T-cell (primary cell): Measurements from ENCODE around the gene LRIG3. TPM values are rescaled to one million over a fixed set of nuclear protein-coding genes. Genes with fewer than 3 reads are reported as not detected.
"Not testable (repeated sequence)": the region's sequence is repeated elsewhere in the genome, so short reads cannot be mapped to it uniquely, and the experiment has no call there.

Source experiments
- ATAC-seq, 4 experiments: fragments of 200-7000 bp in 3 of 4; fragments of 150-1000 bp in 1 of 4; cut with Tn5 transposase; replicated peaks in 1 of 4; 1 replicate in 3 of 4; 2 replicates in 1 of 4; pipeline ENCODE4 v1.10.0; 2021; ENCODE audit warnings: moderate library complexity in 3 of 4, mild to moderate bottlenecking in 2 of 4, moderate number of reproducible peaks in 1 of 4
- CTCF ChIA-PET, 2 donors: fragments of 300-600 bp; sonication (Branson Sonifier 250); formaldehyde crosslinking; loops; one replicate each; lab custom pipeline; 2022; ENCODE audit warnings: antibody characterized with exemption in 2 of 2; lab: Charles Lee
- POLR2A ChIA-PET, 2 donors: fragments of 300-600 bp; sonication (Branson Sonifier 250); formaldehyde crosslinking; loops; one replicate each; lab custom pipeline; 2022; ENCODE audit warnings: antibody characterized with exemption in 2 of 2; lab: Charles Lee
- DNase-seq, 35 experiments: peaks; one replicate each; pipeline versions ENCODE4 v3.0.0 to v3.0.0-alpha.2; 2013 to 2023
- H3K27ac ChIP-seq: one replicate; pipeline ENCODE4 v1.5.1; 2013; ENCODE audit warnings: low read length
- H3K27me3 ChIP-seq, 2 experiments: replicated peaks in 1 of 2; 1 replicate in 1 of 2; 2 replicates in 1 of 2; pipeline versions ENCODE4 v1.6.1 to v1.7.0; 2013; ENCODE audit warnings: low read length in 1 of 2, mixed read lengths in 1 of 2; ENCODE audit not compliant: control insufficient read depth in 2 of 2, insufficient read depth in 2 of 2; ENCODE audit errors: extremely low read depth in 1 of 2
- H3K36me3 ChIP-seq, 2 donors: 1 replicate in 1 of 2; 2 replicates in 1 of 2; pipeline versions ENCODE4 v1.6.1 to v1.7.0; 2013; ENCODE audit warnings: low read length in 1 of 2; ENCODE audit not compliant: control insufficient read depth in 2 of 2, insufficient read depth in 1 of 2; ENCODE audit errors: extremely low read depth in 1 of 2
- H3K4me1 ChIP-seq, 2 experiments: 1 replicate in 1 of 2; 2 replicates in 1 of 2; pipeline versions ENCODE4 v1.6.1 to v1.7.0; 2013; ENCODE audit warnings: low read length in 2 of 2, mixed read lengths in 1 of 2; ENCODE audit not compliant: insufficient read depth in 2 of 2, control insufficient read depth in 1 of 2; ENCODE audit errors: extremely low read depth in 1 of 2
- H3K4me3 ChIP-seq, 2 donors: 1 replicate in 1 of 2; 2 replicates in 1 of 2; pipeline versions ENCODE4 v1.5.1 to v1.7.0; 2013; ENCODE audit warnings: mild to moderate bottlenecking in 2 of 2, low read length in 1 of 2, moderate library complexity in 1 of 2; ENCODE audit not compliant: control insufficient read depth in 1 of 2; ENCODE audit errors: extremely low read depth in 1 of 2
- H3K9me3 ChIP-seq: 2 replicates; pipeline ENCODE4 v1.7.0; 2013
- H3K27ac Mint-ChIP-seq, 2 donors: one replicate each; pipeline ENCODE4 v1.8.0; 2020 to 2021; ENCODE audit warnings: mild to moderate bottlenecking in 2 of 2, mixed read lengths in 2 of 2
- H3K27me3 Mint-ChIP-seq, 2 donors: one replicate each; pipeline ENCODE4 v1.8.0; 2021 to 2022; ENCODE audit warnings: mixed read lengths in 2 of 2
- H3K36me3 Mint-ChIP-seq: one replicate; pipeline ENCODE4 v1.8.0; 2021; ENCODE audit warnings: mixed read lengths
- H3K4me1 Mint-ChIP-seq, 3 donors: one replicate each; pipeline ENCODE4 v1.8.0; 2020 to 2022; ENCODE audit warnings: mixed read lengths in 3 of 3, mild to moderate bottlenecking in 1 of 3
- H3K4me3 Mint-ChIP-seq, 3 donors: one replicate each; pipeline ENCODE4 v1.8.0; 2020 to 2022; ENCODE audit warnings: mild to moderate bottlenecking in 3 of 3, mixed read lengths in 3 of 3, moderate library complexity in 3 of 3
- H3K9me3 Mint-ChIP-seq, 3 donors: one replicate each; pipeline ENCODE4 v1.8.0; 2020 to 2022; ENCODE audit warnings: mixed read lengths in 3 of 3
- WGBS: methylation state at CpG from one replicate; pipeline ENCODE4 v1.1.5; 2013; ENCODE audit warnings: missing lambda C conversion rate; ENCODE audit not compliant: insufficient coverage; 5-methylcytosine and 5-hydroxymethylcytosine counted together
- total RNA-seq, 35 experiments: library from RNA in 6 of 35; stranded (reverse) in 6 of 35; fragments of 120-200 nt in 1 of 35; gene quantifications; one replicate each; pipeline versions ENCODE4 v1.2.1 to v1.2.4 and lab custom pipeline; 2013 to 2026

LRIG3 gene
- total RNA-seq, 5 donors from 2014 or later (not counting 1 experiment from before 2014, with no cell fraction given) = 0.09 to 0.13 (median 0.12) TPM; not detected in 2

GRCh38 chr12:58914457-58914856 lies 5.8 kb downstream of the LRIG3 start:
- no peaks in the 10 kb centered on the region for H3K36me3 ChIP-seq
- no peak overlapping the region for H3K4me3 ChIP-seq
- ATAC-seq (no peak), DNase-seq (no peak)
- Mint-ChIP-seq H3K36me3 (no peaks in the 10 kb centered on the region), H3K27ac (no peak overlapping the region), H3K4me3 (no peak overlapping the region), H3K9me3 (peaks cover 0 to 2% (median 0%) of the 10 kb centered on the region in 3 donors), H3K4me1 (no peaks in the 10 kb centered on the region), H3K27me3 (peaks cover 16 to 20% of the 10 kb centered on the region in 2 donors)
- no peak overlapping the region for H3K27ac ChIP-seq
- POLR2A ChIA-PET = no interaction called here
- CTCF ChIA-PET = no interaction called here
- no peaks in the 10 kb centered on the region for H3K4me1 ChIP-seq
- peaks cover 2 to 6% of the 10 kb centered on the region in 2 experiments for H3K27me3 ChIP-seq
- no CpG with 5 or more reads among the region's 2 CpGs for WGBS
- no peaks in the 10 kb centered on the region for H3K9me3 ChIP-seq

- Histone ChIP-seq H3K27ac (no peak overlapping the region), H3K27me3 (no peaks in the 10 kb centered on the region), H3K36me3 (no peaks in the 10 kb centered on the region), H3K9me3 (no peaks in the 10 kb centered on the region), H3K4me3 (no peak overlapping the region), H3K4me1 (no peaks in the 10 kb centered on the region)
- CTCF ChIA-PET = no interaction called here
- Mint-ChIP-seq H3K27ac (no peak overlapping the region), H3K4me1 (no peaks in the 10 kb centered on the region), H3K9me3 (peaks cover 0 to 11% (median 5%) of the 10 kb centered on the region in 3 donors), H3K27me3 (peaks cover 0 to 6% of the 10 kb centered on the region in 2 donors), H3K36me3 (no peaks in the 10 kb centered on the region), H3K4me3 (no peak overlapping the region)
- ATAC-seq (no peak), DNase-seq (no peak)
- WGBS = 83% methylated on average over 3 of the region's 4 CpGs
- POLR2A ChIA-PET = no interaction called here
Observed at GRCh38 chr12:58907391-58907790, 12.9 kb downstream of the LRIG3 start.

- DNase-seq = no peak
- ChIA-PET CTCF (no interaction called here), POLR2A (no interaction called here)
- Histone ChIP-seq H3K36me3 (no peaks in the 10 kb centered on the region), H3K27ac (no peak overlapping the region), H3K27me3 (no peaks in the 10 kb centered on the region), H3K9me3 (no peaks in the 10 kb centered on the region), H3K4me1 (no peaks in the 10 kb centered on the region), H3K4me3 (no peak overlapping the region)
- WGBS = 75% methylated on average over 3 of the region's 3 CpGs
- Mint-ChIP-seq H3K36me3 (no peaks in the 10 kb centered on the region), H3K9me3 (peaks cover 0 to 11% (median 5%) of the 10 kb centered on the region in 3 donors), H3K4me3 (no peak overlapping the region), H3K27me3 (peaks cover 0 to 6% of the 10 kb centered on the region in 2 donors), H3K27ac (no peak overlapping the region), H3K4me1 (no peaks in the 10 kb centered on the region)
- no peak for ATAC-seq
Observed at GRCh38 chr12:58906917-58907316, 13.4 kb downstream of the LRIG3 start.

- H3K27me3 Mint-ChIP-seq = peaks cover 0 to 6% of the 10 kb centered on the region in 2 donors
- no peak overlapping the region for H3K27ac Mint-ChIP-seq
- Histone ChIP-seq H3K27ac (no peak overlapping the region), H3K4me3 (no peak overlapping the region), H3K4me1 (no peaks in the 10 kb centered on the region), H3K36me3 (no peaks in the 10 kb centered on the region), H3K9me3 (no peaks in the 10 kb centered on the region), H3K27me3 (no peaks in the 10 kb centered on the region)
- ChIA-PET CTCF (no interaction called here), POLR2A (no interaction called here)
- no peak overlapping the region for H3K4me3 Mint-ChIP-seq
- DNase-seq (no peak), ATAC-seq (no peak)
- no peaks in the 10 kb centered on the region for H3K4me1 Mint-ChIP-seq
- H3K36me3 Mint-ChIP-seq = no peaks in the 10 kb centered on the region
- WGBS = 89% methylated on average over 5 of the region's 9 CpGs
- peaks cover 0 to 11% (median 5%) of the 10 kb centered on the region in 3 donors for H3K9me3 Mint-ChIP-seq
Observed at GRCh38 chr12:58905422-58905821, 14.9 kb downstream of the LRIG3 start.

GRCh38 chr12:58902726-58903125 lies 17.6 kb downstream of the LRIG3 start:
- H3K9me3 ChIP-seq, H3K4me3 Mint-ChIP-seq, H3K9me3 Mint-ChIP-seq, H3K27me3 ChIP-seq, H3K36me3 ChIP-seq, H3K4me1 ChIP-seq, CTCF ChIA-PET, H3K27me3 Mint-ChIP-seq, H3K27ac ChIP-seq, H3K4me3 ChIP-seq, H3K4me1 Mint-ChIP-seq, H3K36me3 Mint-ChIP-seq, H3K27ac Mint-ChIP-seq, ATAC-seq, POLR2A ChIA-PET, DNase-seq: not testable (repeated sequence)
- WGBS = no CpG with 5 or more reads among the region's 1 CpG

- Mint-ChIP-seq H3K36me3 (no peaks in the 10 kb centered on the region), H3K4me3 (no peak overlapping the region), H3K4me1 (no peaks in the 10 kb centered on the region), H3K27me3 (no peaks in the 10 kb centered on the region), H3K27ac (no peak overlapping the region), H3K9me3 (peaks cover 0 to 5% (median under 1%) of the 10 kb centered on the region in 3 donors)
- Histone ChIP-seq H3K4me1 (no peaks in the 10 kb centered on the region), H3K36me3 (no peaks in the 10 kb centered on the region), H3K9me3 (no peaks in the 10 kb centered on the region), H3K27ac (no peak overlapping the region), H3K4me3 (no peak overlapping the region), H3K27me3 (no peaks in the 10 kb centered on the region)
- WGBS = no CpG with 5 or more reads among the region's 5 CpGs
- ChIA-PET POLR2A (no interaction called here), CTCF (no interaction called here)
- DNase-seq (no peak), ATAC-seq (no peak)
Observed at GRCh38 chr12:58901664-58902063, 18.6 kb downstream of the LRIG3 start.

GRCh38 chr12:58897969-58898368 lies 22.3 kb downstream of the LRIG3 start:
- Histone ChIP-seq H3K9me3 (no peaks in the 10 kb centered on the region), H3K36me3 (no peaks in the 10 kb centered on the region), H3K27ac (no peak overlapping the region), H3K4me1 (no peaks in the 10 kb centered on the region), H3K4me3 (no peak overlapping the region), H3K27me3 (no peaks in the 10 kb centered on the region)
- no peak for DNase-seq
- no peaks in the 10 kb centered on the region for H3K27me3 Mint-ChIP-seq
- 40% methylated on average over 2 of the region's 4 CpGs for WGBS
- H3K4me3 Mint-ChIP-seq = no peak overlapping the region
- H3K4me1 Mint-ChIP-seq = no peaks in the 10 kb centered on the region
- peaks cover under 1 to 11% (median 3%) of the 10 kb centered on the region in 3 donors for H3K9me3 Mint-ChIP-seq
- ChIA-PET POLR2A (no interaction called here), CTCF (no interaction called here)
- no peaks in the 10 kb centered on the region for H3K36me3 Mint-ChIP-seq
- ATAC-seq = no peak
- H3K27ac Mint-ChIP-seq = no peak overlapping the region
